ENCODE measurements around the gene TCF3. TPM values are rescaled to one million over a fixed set of nuclear protein-coding genes. Genes with fewer than 3 reads are reported as not detected.

The TCF3 gene
- polyA plus RNA-seq, 1 donor (not counting 4 experiments of a cell fraction or from before 2014, with no cell fraction given) = 40.0 TPM

GRCh38 chr19:1632462-1633268 is 19.8 kb downstream of the TCF3 start:
- Histone ChIP-seq H3K27me3 (ENCODE audit: control insufficient read depth, extremely low read depth, insufficient read depth, low read length) (no peaks in the 10 kb centered on the region), H2AFZ (ENCODE audit: control insufficient read depth, low read length) (no peak overlapping the region), H3K79me2 (ENCODE audit: control insufficient read depth, insufficient read depth, low read length) (peaks cover 14% of the 10 kb centered on the region), H4K20me1 (ENCODE audit: control insufficient read depth, extremely low read depth, insufficient read depth, low read length) (no peaks in the 10 kb centered on the region), H3K9me1 (ENCODE audit: control insufficient read depth, extremely low read depth, insufficient read depth, low read length) (no peaks in the 10 kb centered on the region), H3K4me1 (ENCODE audit: control insufficient read depth, extremely low read depth, insufficient read depth, low read length) (no peaks in the 10 kb centered on the region), H3K9me3 (ENCODE audit: control insufficient read depth, low read depth, low read length) (no peaks in the 10 kb centered on the region), H3K4me3 (ENCODE audit: control insufficient read depth in 2 of 3, extremely low read depth in 1 of 3, insufficient read depth in 2 of 3, low read depth in 1 of 3, low read length in 3 of 3) (no peak overlapping the region), H3K4me2 (ENCODE audit: control insufficient read depth, extremely low read depth, insufficient read depth, low read depth, low read length) (no peak overlapping the region), H3K36me3 (ENCODE audit: control insufficient read depth in 2 of 2, extremely low read depth in 1 of 2, insufficient read depth in 2 of 2, low read length in 2 of 2) (peaks cover 12 to 22% of the 10 kb centered on the region in 2 experiments), H3K27ac (ENCODE audit: control insufficient read depth, insufficient read depth, low read length) (no peak overlapping the region), H3K9ac (ENCODE audit: control insufficient read depth, extremely low read depth, insufficient read depth, low read length) (no peak overlapping the region)
- TF ChIP-seq CTCF (optimal IDR thresholded peaks at IDR 0.05 in 1 of 3, IDR thresholded peaks at IDR 0.05 in 1 of 3, conservative IDR thresholded peaks at IDR 0.05 in 1 of 3; ENCODE audit: extremely low read depth in 1 of 3, insufficient read depth in 2 of 3, low read length in 3 of 3) (no peak), EZH2 (IDR thresholded peaks at IDR 0.05; ENCODE audit: low read length) (no peak)
- no peak for DNase-seq (ENCODE audit: low read depth, low spot score)
- dilution Hi-C loops (cut with MboI; ENCODE audit: extremely low pct_ligation_motif_present, low sequenced_read_pairs) = no loop called here
- no peak for FAIRE-seq

- dilution Hi-C loops (cut with MboI; ENCODE audit: extremely low pct_ligation_motif_present, low sequenced_read_pairs) = no loop called here
- no peak overlapping the region for H3K9ac ChIP-seq (ENCODE audit: control insufficient read depth, extremely low read depth, insufficient read depth, low read length)
- no peak overlapping the region for H3K4me2 ChIP-seq (ENCODE audit: control insufficient read depth, extremely low read depth, insufficient read depth, low read depth, low read length)
- no peaks in the 10 kb centered on the region for H3K9me3 ChIP-seq (ENCODE audit: control insufficient read depth, low read depth, low read length)
- H3K4me1 ChIP-seq (ENCODE audit: control insufficient read depth, extremely low read depth, insufficient read depth, low read length) = no peaks in the 10 kb centered on the region
- FAIRE-seq = no peak
- H3K36me3 ChIP-seq (ENCODE audit: control insufficient read depth in 2 of 2, extremely low read depth in 1 of 2, insufficient read depth in 2 of 2, low read length in 2 of 2) = peaks cover 12 to 19% of the 10 kb centered on the region in 2 experiments
- no peak overlapping the region for H3K27ac ChIP-seq (ENCODE audit: control insufficient read depth, insufficient read depth, low read length)
- H3K9me1 ChIP-seq (ENCODE audit: control insufficient read depth, extremely low read depth, insufficient read depth, low read length) = no peaks in the 10 kb centered on the region
- H3K4me3 ChIP-seq (ENCODE audit: control insufficient read depth in 2 of 3, extremely low read depth in 1 of 3, insufficient read depth in 2 of 3, low read depth in 1 of 3, low read length in 3 of 3) = no peak overlapping the region
- no peaks in the 10 kb centered on the region for H3K27me3 ChIP-seq (ENCODE audit: control insufficient read depth, extremely low read depth, insufficient read depth, low read length)
- H2AFZ ChIP-seq (ENCODE audit: control insufficient read depth, low read length) = no peak overlapping the region
- no peaks in the 10 kb centered on the region for H4K20me1 ChIP-seq (ENCODE audit: control insufficient read depth, extremely low read depth, insufficient read depth, low read length)
- no peak for DNase-seq (ENCODE audit: low read depth, low spot score)
- H3K79me2 ChIP-seq (ENCODE audit: control insufficient read depth, insufficient read depth, low read length) = peaks cover 5% of the 10 kb centered on the region
- TF ChIP-seq EZH2 (IDR thresholded peaks at IDR 0.05; ENCODE audit: low read length) (no peak), CTCF (optimal IDR thresholded peaks at IDR 0.05 in 1 of 3, IDR thresholded peaks at IDR 0.05 in 1 of 3, conservative IDR thresholded peaks at IDR 0.05 in 1 of 3; ENCODE audit: extremely low read depth in 1 of 3, insufficient read depth in 2 of 3, low read length in 3 of 3) (no peak)
These were observed 20.8 kb downstream of the TCF3 start for GRCh38 chr19:1631557-1632100.

All from keratinocyte (primary cell).